HCT116 (cell line): ENCODE results near the gene PMEPA1. TPM values are rescaled to one million over a fixed set of nuclear protein-coding genes. Genes with fewer than 3 reads are reported as not detected.

Experiments used
- ATAC-seq: fragments of 200-7000 bp; cut with Tn5 transposase; 2 replicates; pipeline ENCODE4 v1.9.1; 2020; ENCODE audit warnings: mild to moderate bottlenecking, moderate library complexity
- BruUV-seq: library from RNA; stranded (reverse); fragments of 400-500 nt; replicated peaks from 2 replicates; lab custom pipeline; 2021; lab: Mats Ljungman, UMichigan
- CTCF ChIA-PET: fragments of 300-600 bp; sonication (Branson Sonifier 250); formaldehyde crosslinking; loops from one replicate; lab custom pipeline; 2021; ENCODE audit warnings: antibody characterized with exemption; lab: Charles Lee
- POLR2A ChIA-PET: fragments of 300-600, 350-600 bp; sonication (Branson Sonifier 250); formaldehyde crosslinking; loops from one replicate; lab custom pipeline; 2021; ENCODE audit warnings: antibody characterized with exemption; lab: Charles Lee
- RAD21 ChIA-PET, 2 experiments: fragments of 300-600 bp; sonication (Branson Sonifier 250); formaldehyde crosslinking; loops; one replicate each; lab custom pipeline; 2023; ENCODE audit warnings: low total read pairs in 2 of 2; ENCODE audit not compliant: uncharacterized antibody in 2 of 2, unreplicated experiment in 2 of 2, low non-redundant PET in 1 of 2; lab: Charles Lee
- DNase-seq: peaks from one replicate; pipeline ENCODE4 v3.0.0-alpha.2; 2010; ENCODE audit warnings: low read depth, low spot score
- H2AFZ ChIP-seq: fragments of 200-600 bp; shearing (Covaris generic), sonication (generic); 2 replicates; pipeline ENCODE4 v1.6.1; 2017; ENCODE audit warnings: low read depth, mixed run types, mixed read lengths, antibody characterized with exemption, low read length; ENCODE audit not compliant: poor library complexity, severe bottlenecking
- H3K27ac ChIP-seq: 2 replicates; pipeline ENCODE4 v1.5.1; 2012; ENCODE audit warnings: low read depth, low read length
- H3K27me3 ChIP-seq: fragments of 200-600 bp; sonication (generic); 2 replicates; pipeline ENCODE4 v1.6.1; 2016; ENCODE audit warnings: mixed run types, low read length, mixed read lengths; ENCODE audit not compliant: insufficient read depth
- H3K36me3 ChIP-seq, 2 experiments: fragments of 200-500 bp in 1 of 2; fragments of 200-600 bp in 1 of 2; sonication (Bioruptor generic) in 1 of 2; sonication (generic) in 1 of 2; 2 replicates each; pipeline versions ENCODE4 v1.5.1 to v1.6.1; 2014 to 2016; ENCODE audit warnings: low read length in 2 of 2, inconsistent platforms in 1 of 2, mixed read lengths in 1 of 2, mixed run types in 1 of 2; ENCODE audit not compliant: insufficient read depth in 2 of 2, control insufficient read depth in 1 of 2
- H3K4me1 ChIP-seq, 2 experiments: fragments of 200-600 bp in 1 of 2; sonication (generic) in 1 of 2; 2 replicates each; pipeline versions ENCODE4 v1.5.1 to v1.6.1; 2012 to 2017; ENCODE audit warnings: low read length in 2 of 2, inconsistent platforms in 1 of 2, mild to moderate bottlenecking in 1 of 2, mixed read lengths in 1 of 2, mixed run types in 1 of 2, moderate library complexity in 1 of 2; ENCODE audit not compliant: insufficient read depth in 2 of 2, control insufficient read depth in 1 of 2
- H3K4me2 ChIP-seq: fragments of 200-600 bp; sonication (generic); 2 replicates; pipeline ENCODE4 v1.6.1; 2017; ENCODE audit warnings: mixed run types, low read length, mixed read lengths
- H3K4me3 ChIP-seq, 2 experiments: fragments of 200-600 bp in 1 of 2; sonication (generic) in 1 of 2; replicated peaks in 1 of 2; 2 replicates each; pipeline ENCODE4 v1.5.1; 2011 to 2016; ENCODE audit warnings: low read length in 2 of 2, control low read depth in 1 of 2, low read depth in 1 of 2, mild to moderate bottlenecking in 1 of 2, mixed read lengths in 1 of 2, mixed run types in 1 of 2
- H3K79me2 ChIP-seq: fragments of 200-600 bp; sonication (generic); 2 replicates; pipeline ENCODE4 v1.6.1; 2017; ENCODE audit warnings: mild to moderate bottlenecking, mixed run types, low read length, moderate library complexity, mixed read lengths; ENCODE audit not compliant: insufficient read depth
- H3K9ac ChIP-seq: fragments of 200-600 bp; sonication (generic); 2 replicates; pipeline ENCODE4 v1.6.1; 2016; ENCODE audit warnings: low read length, mixed read lengths
- H3K9me2 ChIP-seq: fragments of 200-600 bp; sonication (generic), shearing (Covaris generic); 2 replicates; pipeline ENCODE4 v1.6.1; 2017; ENCODE audit warnings: mixed run types, mild to moderate bottlenecking, moderate library complexity; ENCODE audit not compliant: insufficient read depth
- H3K9me3 ChIP-seq, 2 experiments: fragments of 200-500 bp in 1 of 2; fragments of 200-600 bp in 1 of 2; sonication (Bioruptor generic) in 1 of 2; sonication (generic) in 1 of 2; 2 replicates each; pipeline ENCODE4 v1.6.1; 2014 to 2017; ENCODE audit warnings: low read length in 2 of 2, mixed read lengths in 2 of 2, inconsistent platforms in 1 of 2, low read depth in 1 of 2, mild to moderate bottlenecking in 1 of 2, mixed run types in 1 of 2, moderate library complexity in 1 of 2; ENCODE audit not compliant: control insufficient read depth in 1 of 2, insufficient read depth in 1 of 2
- H4K20me1 ChIP-seq: fragments of 200-600 bp; sonication (generic), shearing (Covaris generic); 2 replicates; pipeline ENCODE4 v1.6.1; 2017; ENCODE audit warnings: mixed run types, mild to moderate bottlenecking, moderate library complexity; ENCODE audit not compliant: insufficient read depth
- EGR1 ChIP-seq: IDR thresholded peaks from 2 replicates; pipeline ENCODE4 v1.6.1; 2012; ENCODE audit warnings: low read depth
- FOSL1 ChIP-seq: IDR thresholded peaks from 2 replicates; pipeline ENCODE4 v1.6.1; 2012; ENCODE audit warnings: low read depth
- SIN3A ChIP-seq: IDR thresholded peaks from 2 replicates; pipeline ENCODE4 v1.6.1; 2012; ENCODE audit warnings: low read depth
- SRF ChIP-seq: IDR thresholded peaks from 2 replicates; pipeline ENCODE4 v1.6.1; 2012; ENCODE audit warnings: low read depth
- YY1 ChIP-seq: IDR thresholded peaks from 2 replicates; pipeline ENCODE4 v1.6.1; 2011; ENCODE audit warnings: low read length, low read depth, moderate library complexity, mild to moderate bottlenecking; ENCODE audit not compliant: insufficient replicate concordance; ENCODE audit errors: extremely low read depth
- intact Hi-C: fragments of 100-400 bp; cut with micrococcal nuclease; formaldehyde crosslinking; loops from 2 replicates; pipeline ENCODE4 v1.10.0; 2022
- total RNA-seq: library from RNA; stranded (reverse); gene quantifications from one replicate; pipeline ENCODE4 v1.2.1, GENCODE V29; 2021; ENCODE audit not compliant: unreplicated experiment
- TF ChIP-seq, protein P1 (sequence below): IDR thresholded peaks from 2 replicates; pipeline ENCODE4 v1.6.1; 2012
- TF ChIP-seq, protein P2 (sequence below): IDR thresholded peaks from 2 replicates; pipeline ENCODE4 v1.6.1; 2012; ENCODE audit warnings: low read depth
- TF ChIP-seq, protein P3 (sequence below), 3 experiments: fragments of 200-600 bp in 1 of 3; sonication (generic) in 1 of 3; IDR thresholded peaks in 2 of 3; conservative IDR thresholded peaks in 1 of 3; 2 replicates each; pipeline ENCODE4 v1.5.1; 2012 to 2017; ENCODE audit warnings: low read depth in 2 of 3, low read length in 2 of 3, antibody characterized with exemption in 1 of 3, borderline replicate concordance in 1 of 3, control low read depth in 1 of 3, mild to moderate bottlenecking in 1 of 3, mixed read lengths in 1 of 3, mixed run types in 1 of 3, moderate library complexity in 1 of 3; ENCODE audit not compliant: insufficient read depth in 1 of 3

PMEPA1 gene
- total RNA-seq, 1 experiment from 2014 or later, result 0.64 TPM

DNA sequence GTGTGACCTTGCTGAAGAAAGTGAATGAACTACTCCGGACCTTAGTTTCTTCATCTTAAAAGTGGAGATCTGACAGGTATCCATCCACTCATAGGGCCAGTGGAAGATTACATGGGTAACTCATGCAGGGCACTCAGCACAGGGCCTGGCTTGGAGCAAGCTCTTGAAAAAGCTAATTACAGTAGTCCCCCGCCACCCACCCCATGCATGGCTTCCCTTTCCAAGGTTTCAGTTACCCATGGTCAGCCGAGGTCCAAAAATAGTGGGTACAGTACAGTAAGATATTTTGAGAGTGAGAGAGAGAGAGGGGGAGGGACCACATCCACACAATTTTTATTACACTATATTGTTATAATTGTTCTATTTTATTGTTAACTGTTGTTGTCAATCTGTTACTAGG is 7.1 kb upstream of the PMEPA1 start:
- no TSS peak for BruUV-seq
- CTCF ChIA-PET, result no interaction called here
- DNase-seq (no peak), ATAC-seq (no peak)
- H3K9me2 ChIP-seq, result no peaks in the 10 kb centered on the region
- H3K36me3 ChIP-seq, result no peaks in the 10 kb centered on the region
- H3K9ac ChIP-seq, result no peak overlapping the region
- RAD21 ChIA-PET, result no interaction called here
- no peak overlapping the region for H3K4me3 ChIP-seq
- no peak overlapping the region for H3K4me2 ChIP-seq
- H3K4me1 ChIP-seq, result peaks cover 11 to 25% of the 10 kb centered on the region in 2 experiments; a peak in 3 of 4 replicates
- no peaks in the 10 kb centered on the region for H3K79me2 ChIP-seq
- intact Hi-C loops, result no loop called here
- H4K20me1 ChIP-seq, result no peaks in the 10 kb centered on the region
- no peak overlapping the region for H2AFZ ChIP-seq
- H3K9me3 ChIP-seq, result no peaks in the 10 kb centered on the region
- POLR2A ChIA-PET, result no interaction called here
- H3K27me3 ChIP-seq, result peaks cover 60% of the 10 kb centered on the region
- TF ChIP-seq FOSL1 (no peak), SRF (no peak), EGR1 (no peak), YY1 (no peak), SIN3A (no peak)
- TF ChIP-seq, protein P1, sequence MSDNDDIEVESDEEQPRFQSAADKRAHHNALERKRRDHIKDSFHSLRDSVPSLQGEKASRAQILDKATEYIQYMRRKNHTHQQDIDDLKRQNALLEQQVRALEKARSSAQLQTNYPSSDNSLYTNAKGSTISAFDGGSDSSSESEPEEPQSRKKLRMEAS, result no peak
- TF ChIP-seq, protein P2, sequence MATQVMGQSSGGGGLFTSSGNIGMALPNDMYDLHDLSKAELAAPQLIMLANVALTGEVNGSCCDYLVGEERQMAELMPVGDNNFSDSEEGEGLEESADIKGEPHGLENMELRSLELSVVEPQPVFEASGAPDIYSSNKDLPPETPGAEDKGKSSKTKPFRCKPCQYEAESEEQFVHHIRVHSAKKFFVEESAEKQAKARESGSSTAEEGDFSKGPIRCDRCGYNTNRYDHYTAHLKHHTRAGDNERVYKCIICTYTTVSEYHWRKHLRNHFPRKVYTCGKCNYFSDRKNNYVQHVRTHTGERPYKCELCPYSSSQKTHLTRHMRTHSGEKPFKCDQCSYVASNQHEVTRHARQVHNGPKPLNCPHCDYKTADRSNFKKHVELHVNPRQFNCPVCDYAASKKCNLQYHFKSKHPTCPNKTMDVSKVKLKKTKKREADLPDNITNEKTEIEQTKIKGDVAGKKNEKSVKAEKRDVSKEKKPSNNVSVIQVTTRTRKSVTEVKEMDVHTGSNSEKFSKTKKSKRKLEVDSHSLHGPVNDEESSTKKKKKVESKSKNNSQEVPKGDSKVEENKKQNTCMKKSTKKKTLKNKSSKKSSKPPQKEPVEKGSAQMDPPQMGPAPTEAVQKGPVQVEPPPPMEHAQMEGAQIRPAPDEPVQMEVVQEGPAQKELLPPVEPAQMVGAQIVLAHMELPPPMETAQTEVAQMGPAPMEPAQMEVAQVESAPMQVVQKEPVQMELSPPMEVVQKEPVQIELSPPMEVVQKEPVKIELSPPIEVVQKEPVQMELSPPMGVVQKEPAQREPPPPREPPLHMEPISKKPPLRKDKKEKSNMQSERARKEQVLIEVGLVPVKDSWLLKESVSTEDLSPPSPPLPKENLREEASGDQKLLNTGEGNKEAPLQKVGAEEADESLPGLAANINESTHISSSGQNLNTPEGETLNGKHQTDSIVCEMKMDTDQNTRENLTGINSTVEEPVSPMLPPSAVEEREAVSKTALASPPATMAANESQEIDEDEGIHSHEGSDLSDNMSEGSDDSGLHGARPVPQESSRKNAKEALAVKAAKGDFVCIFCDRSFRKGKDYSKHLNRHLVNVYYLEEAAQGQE, result no peak
- TF ChIP-seq, protein P3, sequence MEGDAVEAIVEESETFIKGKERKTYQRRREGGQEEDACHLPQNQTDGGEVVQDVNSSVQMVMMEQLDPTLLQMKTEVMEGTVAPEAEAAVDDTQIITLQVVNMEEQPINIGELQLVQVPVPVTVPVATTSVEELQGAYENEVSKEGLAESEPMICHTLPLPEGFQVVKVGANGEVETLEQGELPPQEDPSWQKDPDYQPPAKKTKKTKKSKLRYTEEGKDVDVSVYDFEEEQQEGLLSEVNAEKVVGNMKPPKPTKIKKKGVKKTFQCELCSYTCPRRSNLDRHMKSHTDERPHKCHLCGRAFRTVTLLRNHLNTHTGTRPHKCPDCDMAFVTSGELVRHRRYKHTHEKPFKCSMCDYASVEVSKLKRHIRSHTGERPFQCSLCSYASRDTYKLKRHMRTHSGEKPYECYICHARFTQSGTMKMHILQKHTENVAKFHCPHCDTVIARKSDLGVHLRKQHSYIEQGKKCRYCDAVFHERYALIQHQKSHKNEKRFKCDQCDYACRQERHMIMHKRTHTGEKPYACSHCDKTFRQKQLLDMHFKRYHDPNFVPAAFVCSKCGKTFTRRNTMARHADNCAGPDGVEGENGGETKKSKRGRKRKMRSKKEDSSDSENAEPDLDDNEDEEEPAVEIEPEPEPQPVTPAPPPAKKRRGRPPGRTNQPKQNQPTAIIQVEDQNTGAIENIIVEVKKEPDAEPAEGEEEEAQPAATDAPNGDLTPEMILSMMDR (IDR thresholded peaks at IDR 0.05 in 2 of 3, conservative IDR thresholded peaks at IDR 0.05 in 1 of 3; ENCODE audit: borderline replicate concordance in 1 of 3, insufficient read depth in 1 of 3, low read depth in 2 of 3, low read length in 2 of 3), result no peak
- TF ChIP-seq, all 23 proteins: peak for 0
- H3K27ac ChIP-seq, result no peak overlapping the region
